ENCODE measurements around the gene CUX1. TPM values are rescaled to one million over a fixed set of nuclear protein-coding genes. Genes with fewer than 3 reads are reported as not detected.

Gene CUX1
- total RNA-seq, 3 donors from 2014 or later = 35.1 to 54.4 (median 41.1) TPM

GRCh38 chr7:101863598-101863997 is 46.2 kb downstream of the CUX1 start:
- Histone ChIP-seq H3K27me3 (no peaks in the 10 kb centered on the region), H3K9me3 (no peaks in the 10 kb centered on the region), H3K27ac (no peak overlapping the region), H3K36me3 (no peaks in the 10 kb centered on the region), H3K4me1 (no peaks in the 10 kb centered on the region), H3K4me3 (no peak overlapping the region)
- DNase-seq (ENCODE audit: low spot score in 2 of 2) = no peak
- intact Hi-C loops (cut with DNase I; ENCODE audit: low total_unique reads) = no loop called here
- TF ChIP-seq POLR2A (IDR thresholded peaks at IDR 0.05) (no peak), POLR2AphosphoS5 (IDR thresholded peaks at IDR 0.05) (no peak)
- TF ChIP-seq, protein P1, sequence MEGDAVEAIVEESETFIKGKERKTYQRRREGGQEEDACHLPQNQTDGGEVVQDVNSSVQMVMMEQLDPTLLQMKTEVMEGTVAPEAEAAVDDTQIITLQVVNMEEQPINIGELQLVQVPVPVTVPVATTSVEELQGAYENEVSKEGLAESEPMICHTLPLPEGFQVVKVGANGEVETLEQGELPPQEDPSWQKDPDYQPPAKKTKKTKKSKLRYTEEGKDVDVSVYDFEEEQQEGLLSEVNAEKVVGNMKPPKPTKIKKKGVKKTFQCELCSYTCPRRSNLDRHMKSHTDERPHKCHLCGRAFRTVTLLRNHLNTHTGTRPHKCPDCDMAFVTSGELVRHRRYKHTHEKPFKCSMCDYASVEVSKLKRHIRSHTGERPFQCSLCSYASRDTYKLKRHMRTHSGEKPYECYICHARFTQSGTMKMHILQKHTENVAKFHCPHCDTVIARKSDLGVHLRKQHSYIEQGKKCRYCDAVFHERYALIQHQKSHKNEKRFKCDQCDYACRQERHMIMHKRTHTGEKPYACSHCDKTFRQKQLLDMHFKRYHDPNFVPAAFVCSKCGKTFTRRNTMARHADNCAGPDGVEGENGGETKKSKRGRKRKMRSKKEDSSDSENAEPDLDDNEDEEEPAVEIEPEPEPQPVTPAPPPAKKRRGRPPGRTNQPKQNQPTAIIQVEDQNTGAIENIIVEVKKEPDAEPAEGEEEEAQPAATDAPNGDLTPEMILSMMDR (IDR thresholded peaks at IDR 0.05) = no peak

DNA sequence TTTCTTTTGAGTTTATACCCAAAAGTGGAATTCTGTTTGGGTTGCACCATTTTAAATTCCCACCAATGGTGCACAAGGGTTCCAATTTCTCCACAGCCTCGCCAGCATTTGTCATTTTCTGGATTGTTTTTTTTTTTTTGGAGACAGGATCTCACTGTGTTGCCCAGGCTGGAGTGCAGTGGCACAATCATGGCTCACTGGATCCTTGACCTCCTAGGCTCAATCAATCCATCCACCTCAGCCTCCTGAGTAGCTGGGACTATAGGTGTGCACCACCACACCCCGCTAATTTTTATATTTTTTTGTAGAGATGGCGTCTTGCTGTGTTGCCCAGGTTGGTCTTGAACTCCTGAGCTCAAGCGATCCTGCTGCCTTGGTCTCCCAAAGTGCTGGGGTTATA is 46.6 kb downstream of the CUX1 start:
- intact Hi-C loops (cut with DNase I; ENCODE audit: low total_unique reads) = no loop called here
- Histone ChIP-seq H3K4me1 (no peaks in the 10 kb centered on the region), H3K27me3 (no peaks in the 10 kb centered on the region), H3K27ac (no peak overlapping the region), H3K9me3 (no peaks in the 10 kb centered on the region), H3K36me3 (no peaks in the 10 kb centered on the region), H3K4me3 (no peak overlapping the region)
- no peak for DNase-seq (ENCODE audit: low spot score in 2 of 2)
- TF ChIP-seq POLR2A (IDR thresholded peaks at IDR 0.05) (no peak), POLR2AphosphoS5 (IDR thresholded peaks at IDR 0.05) (no peak)
- TF ChIP-seq, protein P1 (IDR thresholded peaks at IDR 0.05) = no peak

GRCh38 chr7:101865031-101865430 is 47.6 kb downstream of the CUX1 start:
- no peaks in the 10 kb centered on the region for H3K9me3 ChIP-seq
- H3K36me3 ChIP-seq = no peaks in the 10 kb centered on the region
- no peaks in the 10 kb centered on the region for H3K27me3 ChIP-seq
- H3K4me1 ChIP-seq = no peaks in the 10 kb centered on the region
- H3K4me3 ChIP-seq = no peak overlapping the region
- no peak overlapping the region for H3K27ac ChIP-seq
- TF ChIP-seq, protein P1 (IDR thresholded peaks at IDR 0.05) = no peak
- no peak for TF ChIP-seq POLR2A (IDR thresholded peaks at IDR 0.05)
- no peak for TF ChIP-seq POLR2AphosphoS5 (IDR thresholded peaks at IDR 0.05)
- intact Hi-C loops (cut with DNase I; ENCODE audit: low total_unique reads) = no loop called here
- no peak for DNase-seq (ENCODE audit: low spot score in 2 of 2)

GRCh38 chr7:101865455-101865854 is 48.0 kb downstream of the CUX1 start:
- Histone ChIP-seq H3K36me3 (no peaks in the 10 kb centered on the region), H3K9me3 (no peaks in the 10 kb centered on the region), H3K4me3 (no peak overlapping the region), H3K27me3 (no peaks in the 10 kb centered on the region), H3K27ac (no peak overlapping the region), H3K4me1 (no peaks in the 10 kb centered on the region)
- intact Hi-C loops (cut with DNase I; ENCODE audit: low total_unique reads) = no loop called here
- TF ChIP-seq, protein P1 (IDR thresholded peaks at IDR 0.05) = no peak
- TF ChIP-seq POLR2A (IDR thresholded peaks at IDR 0.05) (no peak), POLR2AphosphoS5 (IDR thresholded peaks at IDR 0.05) (no peak)
- DNase-seq (ENCODE audit: low spot score in 2 of 2) = no peak

DNA sequence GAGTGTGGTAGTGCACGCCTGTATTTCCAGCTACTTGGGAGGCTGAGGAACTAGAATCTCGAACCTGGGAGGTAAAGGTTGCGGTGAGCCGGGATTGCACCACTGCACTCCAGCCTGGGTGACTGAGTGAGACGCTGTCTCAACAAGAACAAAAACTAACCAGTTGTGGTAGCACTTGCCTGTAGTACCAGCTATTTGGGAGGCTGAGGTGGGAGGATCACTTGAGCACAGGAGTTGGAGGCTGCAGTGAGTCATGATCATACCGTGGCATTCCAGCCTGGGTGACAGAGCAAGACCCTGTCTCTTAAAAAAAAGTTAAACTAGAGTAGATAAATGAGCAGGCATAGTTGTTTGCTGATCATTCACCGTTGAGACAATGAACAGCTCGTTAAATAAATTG is 48.9 kb downstream of the CUX1 start:
- Histone ChIP-seq H3K4me3 (no peak overlapping the region), H3K4me1 (no peaks in the 10 kb centered on the region), H3K27ac (no peak overlapping the region), H3K9me3 (no peaks in the 10 kb centered on the region), H3K36me3 (no peaks in the 10 kb centered on the region), H3K27me3 (no peaks in the 10 kb centered on the region)
- intact Hi-C loops (cut with DNase I; ENCODE audit: low total_unique reads) = no loop called here
- no peak for DNase-seq (ENCODE audit: low spot score in 2 of 2)
- TF ChIP-seq, protein P1 (IDR thresholded peaks at IDR 0.05) = no peak
- no peak for TF ChIP-seq POLR2A (IDR thresholded peaks at IDR 0.05)
- no peak for TF ChIP-seq POLR2AphosphoS5 (IDR thresholded peaks at IDR 0.05)

Measured in breast epithelium (tissue), 4 donors.